ENCODE measurements around the gene CIAO2A.
"Not testable (repeated sequence)": the region's sequence is repeated elsewhere in the genome, so short reads cannot be mapped to it uniquely, and the experiment has no call there.

The CIAO2A gene

GRCh38 chr15:64111679-64112050, 18.0 kb upstream of the CIAO2A start:
- DNase-seq: no peak

- no peak for DNase-seq
Measured at GRCh38 chr15:64110950-64111678, 17.5 kb upstream of the CIAO2A start.

- DNase-seq: not testable (repeated sequence)
Measured at GRCh38 chr15:64110108-64110701, 16.6 kb upstream of the CIAO2A start.

- DNase-seq: no peak
Measured at GRCh38 chr15:64107337-64107736, 13.7 kb upstream of the CIAO2A start.

- DNase-seq: no peak
Measured at GRCh38 chr15:64105113-64105704, 11.6 kb upstream of the CIAO2A start.

GRCh38 chr15:64102497-64102896, 8.9 kb upstream of the CIAO2A start:
- DNase-seq: no peak

GRCh38 chr15:64100958-64101357, 7.3 kb upstream of the CIAO2A start:
- no peak for DNase-seq

GRCh38 chr15:64099379-64099778, 5.7 kb upstream of the CIAO2A start:
- DNase-seq: no peak

GRCh38 chr15:64096668-64097384, 3.2 kb upstream of the CIAO2A start:
- DNase-seq: no peak

GRCh38 chr15:64095795-64096667, 2.4 kb upstream of the CIAO2A start, which contains the start of gene SNX1:
Gene SNX1, plus strand, starts transcription at chr15:64095982. Its CDS starts 32 bp downstream, at chr15:64096014.
- DNase-seq: peak; percentile 93

- no peak for DNase-seq
Measured at GRCh38 chr15:64095431-64095794, 1.8 kb upstream of the CIAO2A start.

- peak; percentile 18 for DNase-seq
Measured at GRCh38 chr15:64092864-64093626, 593 bp downstream of the CIAO2A start.

GRCh38 chr15:64092075-64092820, 1.4 kb downstream of the CIAO2A start:
- no peak for DNase-seq

GRCh38 chr15:64090527-64090926, 3.1 kb downstream of the CIAO2A start:
- DNase-seq: no peak

GRCh38 chr15:64089543-64090280, 3.9 kb downstream of the CIAO2A start:
- no peak for DNase-seq

- no peak for DNase-seq
Measured at GRCh38 chr15:64082757-64083156, 10.9 kb downstream of the CIAO2A start.

- DNase-seq: not testable (repeated sequence)
Measured at GRCh38 chr15:64073496-64073895, 20.1 kb downstream of the CIAO2A start.

- no peak for DNase-seq
Measured at GRCh38 chr15:64072812-64073211, 20.8 kb downstream of the CIAO2A start.

- DNase-seq: no peak
Measured at GRCh38 chr15:64071931-64072765, 21.5 kb downstream of the CIAO2A start.
